Subcutaneous adipose tissue (tissue), 4 donors: ENCODE measurements around the gene RMI1. TPM values are rescaled to one million over a fixed set of nuclear protein-coding genes. Genes with fewer than 3 reads are reported as not detected.

Source experiments
- total RNA-seq, 4 donors: library from RNA; depleted of rRNA; stranded (reverse); fragments of >200 nt; gene quantifications; one replicate each; pipeline ENCODE4 v1.1.0, GENCODE V29; 2016
- TF ChIP-seq, protein P1 (sequence below): fragments of 450-650 bp; IDR thresholded peaks from one replicate; pipeline ENCODE4 v1.5.1; 2016; ENCODE audit warnings: low read depth, mild to moderate bottlenecking, control low read depth, antibody characterized with exemption, moderate library complexity

The RMI1 gene
- total RNA-seq, 4 donors from 2014 or later: 1.8 to 5.6 (median 5.2) TPM

DNA sequence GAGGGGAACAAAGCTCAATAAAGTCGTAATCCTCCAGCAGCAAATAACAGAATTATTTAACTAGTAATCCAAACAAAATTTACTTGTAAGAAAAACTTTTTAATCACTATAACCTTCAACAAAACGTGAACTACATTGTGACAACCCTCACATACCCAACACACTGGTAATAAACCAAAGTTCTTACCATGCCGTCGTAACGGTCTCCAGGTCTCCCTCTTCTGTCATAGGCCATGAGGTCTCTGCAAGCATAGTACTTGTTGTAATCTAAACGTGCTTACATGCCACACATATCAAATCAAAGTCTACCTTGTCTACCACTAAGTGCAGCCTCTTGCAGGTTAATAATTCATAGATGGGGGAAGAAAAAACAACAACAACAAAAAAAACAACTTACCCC, 9.1 kb upstream of the RMI1 start:
- TF ChIP-seq, protein P1, sequence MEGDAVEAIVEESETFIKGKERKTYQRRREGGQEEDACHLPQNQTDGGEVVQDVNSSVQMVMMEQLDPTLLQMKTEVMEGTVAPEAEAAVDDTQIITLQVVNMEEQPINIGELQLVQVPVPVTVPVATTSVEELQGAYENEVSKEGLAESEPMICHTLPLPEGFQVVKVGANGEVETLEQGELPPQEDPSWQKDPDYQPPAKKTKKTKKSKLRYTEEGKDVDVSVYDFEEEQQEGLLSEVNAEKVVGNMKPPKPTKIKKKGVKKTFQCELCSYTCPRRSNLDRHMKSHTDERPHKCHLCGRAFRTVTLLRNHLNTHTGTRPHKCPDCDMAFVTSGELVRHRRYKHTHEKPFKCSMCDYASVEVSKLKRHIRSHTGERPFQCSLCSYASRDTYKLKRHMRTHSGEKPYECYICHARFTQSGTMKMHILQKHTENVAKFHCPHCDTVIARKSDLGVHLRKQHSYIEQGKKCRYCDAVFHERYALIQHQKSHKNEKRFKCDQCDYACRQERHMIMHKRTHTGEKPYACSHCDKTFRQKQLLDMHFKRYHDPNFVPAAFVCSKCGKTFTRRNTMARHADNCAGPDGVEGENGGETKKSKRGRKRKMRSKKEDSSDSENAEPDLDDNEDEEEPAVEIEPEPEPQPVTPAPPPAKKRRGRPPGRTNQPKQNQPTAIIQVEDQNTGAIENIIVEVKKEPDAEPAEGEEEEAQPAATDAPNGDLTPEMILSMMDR: no peak

DNA sequence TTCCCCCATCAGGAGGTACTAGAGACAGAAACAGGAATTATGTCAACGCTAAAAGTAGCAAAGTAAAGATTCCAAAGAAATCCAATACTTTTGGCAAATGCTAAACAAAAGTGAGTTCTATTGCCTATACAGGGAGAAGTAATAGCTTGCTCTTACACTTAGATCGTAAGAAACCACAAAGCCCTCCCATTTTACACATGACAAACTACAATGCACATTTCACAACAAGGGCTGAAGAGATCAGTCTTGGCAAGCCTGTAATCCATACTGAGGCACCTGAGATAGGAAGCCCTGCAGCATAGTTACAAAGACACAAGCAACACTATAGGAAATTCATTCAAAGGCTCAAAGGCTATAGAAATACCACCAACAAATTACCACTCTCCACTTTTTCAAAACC, 8.3 kb upstream of the RMI1 start:
- TF ChIP-seq, protein P1: no peak

DNA sequence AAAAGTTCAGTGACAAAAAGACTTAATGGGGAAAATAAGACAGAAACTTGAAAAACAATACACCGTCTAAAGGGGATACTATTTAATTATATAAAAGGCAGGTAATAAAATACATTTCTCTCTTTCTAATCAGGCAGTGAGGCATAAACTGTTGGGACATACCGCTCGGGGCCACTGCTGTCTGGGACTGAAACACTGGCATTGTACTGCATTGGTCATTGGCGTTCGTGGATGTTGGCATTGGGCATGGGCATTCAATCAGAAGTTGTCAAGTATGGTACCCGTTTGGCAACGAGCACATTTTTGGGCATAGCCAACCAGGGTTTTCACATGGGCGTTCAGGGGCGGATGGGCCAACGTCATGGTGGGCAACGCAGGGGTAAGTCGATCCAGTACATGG, 5.3 kb upstream of the RMI1 start:
- TF ChIP-seq, protein P1: no peak

DNA sequence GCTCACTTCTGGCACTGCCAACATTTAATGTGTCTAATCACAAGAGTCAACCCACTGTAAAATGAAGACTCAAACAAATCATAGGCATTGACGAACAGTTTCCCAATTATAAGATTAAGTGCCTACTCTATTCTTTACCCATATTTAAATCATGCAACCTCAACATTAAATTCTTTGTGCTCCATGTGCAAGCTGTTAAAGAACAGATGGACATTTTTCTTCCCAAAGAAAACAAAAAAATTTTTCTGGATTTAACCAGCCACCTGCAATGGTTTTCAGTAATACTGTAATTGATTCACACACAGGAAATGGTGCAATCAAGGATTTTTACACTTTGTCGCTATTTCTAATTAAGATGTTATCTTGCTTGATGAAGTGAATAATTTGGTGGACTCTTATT, 4.2 kb upstream of the RMI1 start:
- TF ChIP-seq, protein P1: no peak

DNA sequence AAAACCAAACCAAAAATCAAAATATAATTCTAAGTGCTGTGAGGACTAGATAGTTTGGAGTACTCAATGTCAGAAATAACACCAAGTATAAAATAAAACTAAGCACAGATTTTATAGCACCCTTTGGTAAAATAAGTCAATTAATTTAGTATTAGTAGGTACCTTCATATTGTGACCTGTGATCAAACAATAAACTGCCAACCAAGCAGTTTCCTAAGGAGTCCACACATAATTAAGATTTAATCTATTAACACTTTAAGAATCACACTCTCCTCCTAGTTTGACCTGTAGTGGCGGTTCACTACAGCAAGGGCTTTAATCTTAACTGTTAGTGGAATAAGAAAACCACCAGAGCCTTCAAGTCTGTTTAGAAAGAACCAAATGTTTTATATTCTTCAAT, 3.4 kb upstream of the RMI1 start:
- TF ChIP-seq, protein P1: no peak

DNA sequence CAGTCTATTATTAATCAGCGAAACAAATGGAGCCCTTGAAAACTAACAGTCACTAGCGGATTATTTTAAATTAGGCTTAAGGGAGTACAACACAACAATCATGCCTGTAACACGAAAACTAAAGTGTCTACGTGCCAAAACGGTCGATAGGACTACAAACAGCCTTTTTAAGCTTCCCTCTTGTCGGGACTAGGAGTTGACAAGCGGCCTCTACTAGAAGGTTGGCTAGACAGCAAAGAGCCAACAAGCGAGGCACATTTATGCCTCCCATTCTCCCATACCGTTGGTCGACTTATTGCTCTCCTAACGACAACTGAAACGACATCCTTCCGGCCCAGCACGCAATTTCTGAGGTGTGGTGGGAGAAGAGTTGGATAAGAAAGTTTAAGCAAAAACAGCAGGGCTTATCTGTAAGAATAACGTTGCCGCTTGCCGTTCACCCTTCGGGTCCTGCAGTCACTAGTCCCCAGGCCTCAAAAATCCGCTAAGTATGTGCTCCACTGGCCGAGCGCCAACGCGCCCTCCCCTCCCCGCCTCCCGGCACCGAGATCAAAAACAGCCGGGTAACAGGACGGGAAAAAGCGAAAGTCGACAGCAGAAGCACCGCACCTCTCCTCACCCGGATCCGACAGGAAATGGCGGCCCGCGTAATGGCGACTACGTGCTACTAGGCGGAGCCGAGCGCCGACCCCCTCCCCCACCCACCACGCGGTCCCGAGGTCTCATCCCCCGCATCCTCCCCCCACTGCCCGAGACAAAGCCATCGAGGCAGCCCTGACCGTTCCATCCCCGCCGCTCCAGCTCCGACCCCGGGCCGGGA, 1.4 kb upstream of the RMI1 start:
- TF ChIP-seq, protein P1: no peak

DNA sequence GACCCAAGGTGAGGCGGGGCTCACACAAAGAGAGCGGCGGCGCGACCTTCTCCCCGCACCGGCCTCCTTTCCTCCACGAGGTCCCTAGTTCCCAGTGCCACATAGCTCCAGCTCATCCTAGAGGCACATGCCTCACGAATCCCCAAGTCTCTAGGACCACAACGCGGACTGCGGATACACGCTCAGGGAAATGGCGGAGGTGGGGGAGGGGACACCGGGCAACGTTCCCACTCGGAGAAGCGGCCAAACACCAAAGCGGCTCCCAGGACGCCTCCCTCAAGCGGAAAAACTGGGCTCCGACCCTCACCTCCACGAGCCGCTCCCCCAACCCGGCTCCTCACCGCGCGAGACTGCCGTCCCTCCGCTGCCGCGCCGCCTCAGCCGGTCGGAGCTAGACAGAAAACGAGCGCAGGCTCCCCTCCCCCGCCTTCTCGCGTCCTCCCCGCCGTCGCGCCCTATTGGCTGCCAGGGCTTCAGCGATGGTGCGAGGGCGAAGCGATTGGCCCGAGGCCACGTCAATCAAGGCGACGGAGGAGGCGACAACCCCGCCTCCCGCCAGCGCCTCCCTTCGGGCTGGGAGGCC, 702 bp upstream of the RMI1 start, which contains the start of gene HNRNPK:
HNRNPK (minus strand) TSS at position 404 of the 583 bp plus-strand sequence. CDS start 1,963 bp downstream, outside the sequence.
- TF ChIP-seq, protein P1: no peak
